ENCODE data around the gene FZD10.

The FZD10 gene

GRCh38 chr12:130155416-130156073 lies 6.7 kb upstream of the FZD10 start:
- DNase-seq = no peak

GRCh38 chr12:130156652-130157275 lies 5.5 kb upstream of the FZD10 start:
- DNase-seq = no peak

- no peak for DNase-seq
Measured at GRCh38 chr12:130157998-130158753, 4.1 kb upstream of the FZD10 start.

- no peak for DNase-seq
Measured at GRCh38 chr12:130158754-130159059, 3.6 kb upstream of the FZD10 start.

DNA sequence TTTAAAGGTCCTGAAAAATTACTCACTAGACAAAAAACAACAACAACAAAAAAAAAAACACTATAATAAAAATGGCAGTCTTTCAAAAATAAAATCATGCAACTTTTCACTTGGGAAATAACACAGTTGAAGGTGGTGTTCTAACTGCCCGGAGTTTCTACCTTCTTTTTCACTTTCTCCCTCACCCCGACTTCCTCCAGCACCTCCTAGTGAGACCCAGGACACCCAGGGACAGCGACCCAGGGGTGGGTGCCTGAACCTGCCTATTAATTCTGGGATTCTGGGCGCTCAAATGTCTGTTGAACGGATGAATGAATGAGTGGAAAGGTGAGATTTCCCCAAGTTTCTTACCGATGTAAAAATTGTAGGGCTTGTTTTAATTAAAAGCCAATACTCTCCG lies 2.0 kb upstream of the FZD10 start:
- no peak for DNase-seq

- DNase-seq = no peak
Measured at GRCh38 chr12:130160711-130161231, 1.5 kb upstream of the FZD10 start.

DNA sequence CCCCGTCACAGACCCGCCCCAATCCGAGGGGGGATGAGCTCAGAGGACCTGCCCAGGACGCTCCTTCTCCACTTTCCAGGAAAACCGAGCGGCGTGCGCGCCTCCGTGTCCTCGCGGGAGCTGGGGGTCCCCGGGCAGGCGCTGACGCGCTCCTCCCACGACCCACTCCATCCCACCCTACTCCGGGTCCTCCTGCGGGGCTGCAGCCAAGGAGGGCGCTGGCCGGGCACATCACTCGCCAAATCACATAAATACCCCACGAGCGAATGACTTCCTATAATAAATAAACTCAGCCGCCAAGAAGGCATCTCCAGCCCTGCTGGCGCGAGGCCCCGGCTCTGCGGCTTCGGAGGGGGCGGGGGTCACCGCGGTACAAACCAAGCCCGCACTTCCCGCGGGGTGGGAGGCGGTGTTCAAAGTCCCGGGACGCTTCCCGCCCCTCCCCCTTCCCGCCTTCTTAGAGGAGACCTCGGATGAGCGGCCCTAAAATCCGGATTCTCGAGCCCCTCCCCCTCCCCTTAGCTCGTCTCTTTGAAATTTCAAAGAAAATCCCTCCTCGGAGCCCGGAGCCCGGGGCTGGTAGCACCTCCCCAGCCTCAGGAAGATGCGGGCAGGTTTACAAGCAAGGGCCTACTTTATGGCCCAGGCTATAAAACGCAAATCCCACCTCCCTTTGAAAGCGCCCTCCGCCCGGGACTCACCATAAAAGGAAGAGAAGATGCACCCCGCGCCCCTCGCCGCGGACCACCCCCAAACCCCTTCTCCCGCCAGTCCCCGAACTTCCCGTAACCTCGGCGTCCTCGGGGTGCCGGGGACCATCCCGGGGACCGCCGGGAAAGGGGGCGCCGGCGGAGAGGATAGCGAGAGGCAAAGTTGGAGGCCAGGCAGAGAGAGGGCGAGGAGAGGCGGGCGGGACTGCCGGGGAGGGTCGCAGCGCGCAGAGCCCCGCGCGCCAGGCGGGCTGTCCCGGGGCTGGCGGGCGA lies 712 bp upstream of the FZD10 start:
- DNase-seq = no peak

DNA sequence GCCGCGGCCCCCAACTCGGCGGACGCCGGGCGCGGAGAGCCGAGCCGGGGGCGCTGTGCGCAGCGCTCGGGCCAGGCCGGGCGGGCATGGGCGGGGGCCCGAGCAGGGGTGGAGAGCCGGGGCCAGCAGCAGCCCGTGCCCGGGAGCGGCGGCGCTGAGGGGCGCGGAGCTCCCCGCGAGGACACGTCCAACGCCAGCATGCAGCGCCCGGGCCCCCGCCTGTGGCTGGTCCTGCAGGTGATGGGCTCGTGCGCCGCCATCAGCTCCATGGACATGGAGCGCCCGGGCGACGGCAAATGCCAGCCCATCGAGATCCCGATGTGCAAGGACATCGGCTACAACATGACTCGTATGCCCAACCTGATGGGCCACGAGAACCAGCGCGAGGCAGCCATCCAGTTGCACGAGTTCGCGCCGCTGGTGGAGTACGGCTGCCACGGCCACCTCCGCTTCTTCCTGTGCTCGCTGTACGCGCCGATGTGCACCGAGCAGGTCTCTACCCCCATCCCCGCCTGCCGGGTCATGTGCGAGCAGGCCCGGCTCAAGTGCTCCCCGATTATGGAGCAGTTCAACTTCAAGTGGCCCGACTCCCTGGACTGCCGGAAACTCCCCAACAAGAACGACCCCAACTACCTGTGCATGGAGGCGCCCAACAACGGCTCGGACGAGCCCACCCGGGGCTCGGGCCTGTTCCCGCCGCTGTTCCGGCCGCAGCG lies 639 bp downstream of the FZD10 start:
- DNase-seq = no peak

DNA sequence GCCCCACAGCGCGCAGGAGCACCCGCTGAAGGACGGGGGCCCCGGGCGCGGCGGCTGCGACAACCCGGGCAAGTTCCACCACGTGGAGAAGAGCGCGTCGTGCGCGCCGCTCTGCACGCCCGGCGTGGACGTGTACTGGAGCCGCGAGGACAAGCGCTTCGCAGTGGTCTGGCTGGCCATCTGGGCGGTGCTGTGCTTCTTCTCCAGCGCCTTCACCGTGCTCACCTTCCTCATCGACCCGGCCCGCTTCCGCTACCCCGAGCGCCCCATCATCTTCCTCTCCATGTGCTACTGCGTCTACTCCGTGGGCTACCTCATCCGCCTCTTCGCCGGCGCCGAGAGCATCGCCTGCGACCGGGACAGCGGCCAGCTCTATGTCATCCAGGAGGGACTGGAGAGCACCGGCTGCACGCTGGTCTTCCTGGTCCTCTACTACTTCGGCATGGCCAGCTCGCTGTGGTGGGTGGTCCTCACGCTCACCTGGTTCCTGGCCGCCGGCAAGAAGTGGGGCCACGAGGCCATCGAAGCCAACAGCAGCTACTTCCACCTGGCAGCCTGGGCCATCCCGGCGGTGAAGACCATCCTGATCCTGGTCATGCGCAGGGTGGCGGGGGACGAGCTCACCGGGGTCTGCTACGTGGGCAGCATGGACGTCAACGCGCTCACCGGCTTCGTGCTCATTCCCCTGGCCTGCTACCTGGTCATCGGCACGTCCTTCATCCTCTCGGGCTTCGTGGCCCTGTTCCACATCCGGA lies 1.4 kb downstream of the FZD10 start:
- no peak for DNase-seq

DNA sequence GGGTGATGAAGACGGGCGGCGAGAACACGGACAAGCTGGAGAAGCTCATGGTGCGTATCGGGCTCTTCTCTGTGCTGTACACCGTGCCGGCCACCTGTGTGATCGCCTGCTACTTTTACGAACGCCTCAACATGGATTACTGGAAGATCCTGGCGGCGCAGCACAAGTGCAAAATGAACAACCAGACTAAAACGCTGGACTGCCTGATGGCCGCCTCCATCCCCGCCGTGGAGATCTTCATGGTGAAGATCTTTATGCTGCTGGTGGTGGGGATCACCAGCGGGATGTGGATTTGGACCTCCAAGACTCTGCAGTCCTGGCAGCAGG lies 1.9 kb downstream of the FZD10 start:
- no peak for DNase-seq

DNA sequence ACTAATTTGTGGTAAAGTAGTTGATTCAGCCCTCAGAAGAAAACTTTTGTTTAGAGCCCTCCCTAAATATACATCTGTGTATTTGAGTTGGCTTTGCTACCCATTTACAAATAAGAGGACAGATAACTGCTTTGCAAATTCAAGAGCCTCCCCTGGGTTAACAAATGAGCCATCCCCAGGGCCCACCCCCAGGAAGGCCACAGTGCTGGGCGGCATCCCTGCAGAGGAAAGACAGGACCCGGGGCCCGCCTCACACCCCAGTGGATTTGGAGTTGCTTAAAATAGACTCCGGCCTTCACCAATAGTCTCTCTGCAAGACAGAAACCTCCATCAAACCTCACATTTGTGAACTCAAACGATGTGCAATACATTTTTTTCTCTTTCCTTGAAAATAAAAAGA lies 2.7 kb downstream of the FZD10 start:
- DNase-seq = no peak

GRCh38 chr12:130166306-130166705 lies 4.0 kb downstream of the FZD10 start:
- no peak for DNase-seq

DNA sequence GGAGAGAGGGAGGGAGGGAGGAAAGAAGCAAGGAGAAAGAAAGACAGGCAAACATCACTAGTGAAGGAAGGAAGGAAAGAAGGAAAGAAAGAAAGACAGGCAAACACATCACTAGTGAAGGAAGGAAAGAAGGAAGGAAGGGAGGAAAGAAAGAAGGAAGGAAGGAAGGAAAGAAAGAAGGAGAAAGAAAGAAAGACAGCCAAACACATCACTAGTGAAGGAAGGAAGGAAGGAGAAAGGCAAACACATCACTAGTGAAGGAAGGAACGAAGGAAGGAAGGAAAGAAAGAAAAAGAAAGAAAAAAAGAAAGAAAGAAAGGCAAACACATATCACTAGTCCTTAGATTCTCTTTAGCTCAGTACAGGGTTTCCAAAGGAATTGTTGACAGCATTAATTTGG lies 5.3 kb downstream of the FZD10 start:
- no peak for DNase-seq

- DNase-seq = no peak
Measured at GRCh38 chr12:130169256-130169655, 7.0 kb downstream of the FZD10 start.

GRCh38 chr12:130169924-130170323 lies 7.7 kb downstream of the FZD10 start:
- DNase-seq = no peak

DNA sequence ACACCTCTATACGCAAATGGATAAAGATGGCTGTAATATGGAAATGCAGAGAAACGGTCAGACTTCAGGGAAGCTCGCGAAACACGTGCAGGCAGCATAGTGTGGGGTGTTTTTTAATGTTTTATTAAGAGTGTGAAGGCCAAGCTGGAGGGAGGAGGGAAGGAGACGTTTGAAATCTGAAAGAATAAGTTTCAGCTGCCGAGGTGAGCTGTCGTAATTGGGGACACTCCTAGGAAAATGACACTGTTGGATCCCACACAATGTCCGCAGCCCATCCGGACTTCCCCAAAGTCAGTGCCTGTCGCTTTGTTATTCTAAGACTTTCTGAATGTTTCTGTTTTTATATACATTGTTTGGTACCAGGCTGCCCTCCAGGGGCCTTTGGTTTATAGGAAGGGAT lies 8.3 kb downstream of the FZD10 start:
- no peak for DNase-seq

- DNase-seq = no peak
Measured at GRCh38 chr12:130177635-130178242, 15.5 kb downstream of the FZD10 start.

DNA sequence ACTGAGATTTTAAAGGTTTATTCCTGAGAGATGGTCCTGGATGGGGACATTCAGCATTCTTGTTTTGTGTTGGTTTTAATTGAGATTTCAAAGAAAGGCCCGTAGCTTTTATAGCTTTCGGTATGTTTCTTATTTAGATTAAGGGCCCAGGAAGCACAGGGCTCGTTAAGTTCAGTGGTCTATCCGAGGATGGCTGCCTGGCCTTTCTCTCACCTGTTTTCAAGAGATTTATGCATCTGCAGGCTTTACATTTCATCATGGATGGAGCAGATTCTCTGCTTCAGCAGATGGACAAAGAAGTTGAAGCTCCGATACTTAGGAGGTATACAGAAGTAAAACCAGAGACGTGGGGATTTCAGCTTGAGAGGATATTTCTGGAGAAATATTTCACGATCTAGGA lies 16.0 kb downstream of the FZD10 start:
- DNase-seq = no peak

GRCh38 chr12:130179191-130179590 lies 16.9 kb downstream of the FZD10 start:
- no peak for DNase-seq

GRCh38 chr12:130179621-130180020 lies 17.4 kb downstream of the FZD10 start:
- DNase-seq = no peak

DNA sequence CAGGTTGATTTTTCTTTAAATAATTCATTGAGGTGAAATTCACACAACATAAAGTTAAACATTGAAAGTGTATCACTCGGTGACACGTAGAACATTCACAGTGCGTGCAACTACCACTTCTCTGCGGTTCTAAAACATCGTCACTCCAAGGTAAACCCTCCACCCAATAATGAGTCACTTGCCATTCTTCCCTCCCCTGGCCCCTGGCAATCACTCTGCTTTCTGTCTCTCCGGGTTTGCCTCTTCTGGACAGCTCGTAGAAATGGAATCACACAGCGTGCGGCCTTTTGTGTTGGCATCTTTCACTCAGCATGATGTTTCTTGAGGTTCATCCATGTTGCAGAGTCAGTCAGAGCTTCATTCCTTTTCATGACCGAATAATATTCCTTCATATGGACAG lies 18.9 kb downstream of the FZD10 start:
- no peak for DNase-seq
